ENCODE measurements around the gene TULP1. TPM values are rescaled to one million over a fixed set of nuclear protein-coding genes. Genes with fewer than 3 reads are reported as not detected.

The TULP1 gene
- total and polyA plus RNA-seq, 4 donors: not detected

- TF ChIP-seq RXRA (IDR thresholded peaks at IDR 0.05) (no peak), EGR1 (IDR thresholded peaks at IDR 0.05; ENCODE audit: low read depth in 2 of 2) (no peak), HNF4G (IDR thresholded peaks at IDR 0.05) (no peak), SP1 (IDR thresholded peaks at IDR 0.05) (no peak), REST (IDR thresholded peaks at IDR 0.05) (no peak), ZBTB33 (IDR thresholded peaks at IDR 0.05) (no peak), ATF3 (IDR thresholded peaks at IDR 0.05) (no peak), NR2F2 (IDR thresholded peaks at IDR 0.05) (no peak), JUND (IDR thresholded peaks at IDR 0.05) (no peak), MAX (IDR thresholded peaks at IDR 0.05) (no peak), YY1 (IDR thresholded peaks at IDR 0.05) (no peak), FOXA1 (IDR thresholded peaks at IDR 0.05) (no peak), TAF1 (conservative IDR thresholded peaks at IDR 0.05) (no peak)
- Histone ChIP-seq H3K27ac (ENCODE audit: low read depth in 1 of 2, low read length in 2 of 2) (no peak overlapping the region), H3K4me3 (ENCODE audit: low read depth in 1 of 3, low read length in 3 of 3) (no peak overlapping the region), H3K9me3 (ENCODE audit: control insufficient read depth in 4 of 4, low read length in 3 of 4) (no peaks in the 10 kb centered on the region), H3K4me1 (ENCODE audit: control insufficient read depth in 4 of 4, insufficient read depth in 4 of 4, low read length in 3 of 4) (peaks cover 0 to 11% (median 2%) of the 10 kb centered on the region in 4 donors), H3K27me3 (ENCODE audit: control insufficient read depth in 4 of 4, insufficient read depth in 4 of 4, low read length in 3 of 4) (no peaks in the 10 kb centered on the region), H3K9ac (ENCODE audit: low read depth in 1 of 2, low read length in 2 of 2) (no peak overlapping the region), H3K36me3 (ENCODE audit: control insufficient read depth in 4 of 4, insufficient read depth in 3 of 4, low read depth in 1 of 4, low read length in 3 of 4) (peaks cover 0 to 4% (median 1%) of the 10 kb centered on the region in 4 donors)
- WGBS: 89% methylated on average over 9 of the region's 9 CpGs
- DNase-seq (ENCODE audit: low spot score): no peak
These were observed 24.2 kb downstream of the TULP1 start for GRCh38 chr6:35488517-35488862.

GRCh38 chr6:35487658-35488516 lies 24.8 kb downstream of the TULP1 start:
- no peak for DNase-seq (ENCODE audit: low spot score)
- Histone ChIP-seq H3K9me3 (ENCODE audit: control insufficient read depth in 4 of 4, low read length in 3 of 4) (no peaks in the 10 kb centered on the region), H3K9ac (ENCODE audit: low read depth in 1 of 2, low read length in 2 of 2) (no peak overlapping the region), H3K4me1 (ENCODE audit: control insufficient read depth in 4 of 4, insufficient read depth in 4 of 4, low read length in 3 of 4) (peaks cover 0 to 11% (median 2%) of the 10 kb centered on the region in 4 donors), H3K27me3 (ENCODE audit: control insufficient read depth in 4 of 4, insufficient read depth in 4 of 4, low read length in 3 of 4) (no peaks in the 10 kb centered on the region), H3K4me3 (ENCODE audit: low read depth in 1 of 3, low read length in 3 of 3) (no peak overlapping the region), H3K36me3 (ENCODE audit: control insufficient read depth in 4 of 4, insufficient read depth in 3 of 4, low read depth in 1 of 4, low read length in 3 of 4) (peaks cover 0 to 4% (median 1%) of the 10 kb centered on the region in 4 donors), H3K27ac (ENCODE audit: low read depth in 1 of 2, low read length in 2 of 2) (no peak overlapping the region)
- 64% methylated on average over 9 of the region's 9 CpGs for WGBS
- TF ChIP-seq RXRA (IDR thresholded peaks at IDR 0.05) (no peak), RAD21 (IDR thresholded peaks at IDR 0.05) (no peak), CTCF (IDR thresholded peaks at IDR 0.05; ENCODE audit: low read depth, low read length, missing input control) (no peak), SP1 (IDR thresholded peaks at IDR 0.05) (no peak), HNF4A (conservative IDR thresholded peaks at IDR 0.05) (no peak), MAX (IDR thresholded peaks at IDR 0.05) (no peak), ZBTB33 (IDR thresholded peaks at IDR 0.05) (no peak), GABPA (IDR thresholded peaks at IDR 0.05 in 1 of 2, conservative IDR thresholded peaks at IDR 0.05 in 1 of 2) (no peak), JUND (IDR thresholded peaks at IDR 0.05) (no peak), YY1 (IDR thresholded peaks at IDR 0.05) (no peak)
